NCI-H1417 treated with DMSO at 0.1 percent for 48 hours (cell line): ENCODE measurements around the gene TMEM184A.
"Not testable (repeated sequence)": the region's sequence is repeated elsewhere in the genome, so short reads cannot be mapped to it uniquely, and the experiment has no call there.

ENCODE experiments used
- DNase-seq: peaks from one replicate; lab custom pipeline; 2025; lab: John Stamatoyannopoulos, UW

TMEM184A gene

DNA sequence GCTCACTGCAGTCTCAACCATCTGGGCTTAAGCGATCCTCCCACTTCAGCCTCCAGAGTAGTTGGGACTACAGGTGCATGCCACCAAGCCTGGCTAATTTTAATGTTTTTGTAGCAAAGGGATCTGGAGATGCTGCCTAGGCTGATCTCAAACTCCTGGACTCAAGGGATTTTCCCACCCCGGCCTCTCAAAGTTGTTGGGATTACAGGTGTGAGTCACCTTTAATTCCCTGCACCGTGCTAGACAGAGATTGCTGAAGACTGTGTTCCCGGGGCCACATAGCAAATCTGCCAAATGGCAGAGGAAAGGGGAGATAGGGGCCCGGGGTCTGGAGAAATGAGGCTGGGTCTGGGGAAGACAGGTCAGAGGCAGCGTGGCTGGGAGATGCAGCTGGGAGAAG is 34.5 kb upstream of the TMEM184A start:
- no peak for DNase-seq

DNA sequence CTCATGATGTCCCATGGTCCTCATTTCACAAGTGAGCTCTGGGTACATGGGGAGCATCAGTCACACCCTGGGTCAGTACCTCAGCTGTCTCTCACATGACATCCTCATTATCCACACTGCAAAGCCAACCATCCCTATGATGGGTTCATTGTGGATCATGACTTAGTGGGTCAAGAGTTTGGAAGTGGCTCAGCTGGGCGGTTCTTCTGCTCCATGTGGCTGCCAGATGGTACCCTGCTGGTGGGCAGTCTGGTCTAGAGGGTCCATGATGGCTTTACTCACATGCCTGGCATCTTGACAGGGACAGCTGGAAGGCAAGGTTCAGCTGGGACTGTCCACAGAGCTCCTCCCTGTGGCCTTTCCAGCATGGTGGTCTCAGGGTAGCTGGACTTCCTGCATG is 33.0 kb upstream of the TMEM184A start:
- DNase-seq, result no peak

DNA sequence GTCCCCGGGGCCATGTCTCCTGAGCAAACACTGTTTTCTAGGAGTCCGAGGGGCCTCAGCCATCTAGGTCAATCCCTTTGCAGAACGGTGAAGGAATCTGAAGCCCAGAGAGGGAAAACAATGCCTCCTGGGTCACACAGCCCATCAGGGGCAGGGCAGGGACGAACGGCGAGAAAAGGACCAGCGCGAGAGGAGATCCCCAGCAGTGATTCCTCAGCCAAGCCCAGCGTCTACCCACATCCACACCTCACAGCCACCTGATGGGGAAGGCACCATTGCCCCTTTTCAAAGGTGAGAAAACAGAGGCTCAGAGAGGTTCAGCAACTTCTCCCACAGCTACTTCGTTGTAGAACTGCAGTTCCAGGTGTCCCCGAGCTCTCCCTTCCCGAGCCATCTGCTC is 31.7 kb upstream of the TMEM184A start:
- no peak for DNase-seq

DNA sequence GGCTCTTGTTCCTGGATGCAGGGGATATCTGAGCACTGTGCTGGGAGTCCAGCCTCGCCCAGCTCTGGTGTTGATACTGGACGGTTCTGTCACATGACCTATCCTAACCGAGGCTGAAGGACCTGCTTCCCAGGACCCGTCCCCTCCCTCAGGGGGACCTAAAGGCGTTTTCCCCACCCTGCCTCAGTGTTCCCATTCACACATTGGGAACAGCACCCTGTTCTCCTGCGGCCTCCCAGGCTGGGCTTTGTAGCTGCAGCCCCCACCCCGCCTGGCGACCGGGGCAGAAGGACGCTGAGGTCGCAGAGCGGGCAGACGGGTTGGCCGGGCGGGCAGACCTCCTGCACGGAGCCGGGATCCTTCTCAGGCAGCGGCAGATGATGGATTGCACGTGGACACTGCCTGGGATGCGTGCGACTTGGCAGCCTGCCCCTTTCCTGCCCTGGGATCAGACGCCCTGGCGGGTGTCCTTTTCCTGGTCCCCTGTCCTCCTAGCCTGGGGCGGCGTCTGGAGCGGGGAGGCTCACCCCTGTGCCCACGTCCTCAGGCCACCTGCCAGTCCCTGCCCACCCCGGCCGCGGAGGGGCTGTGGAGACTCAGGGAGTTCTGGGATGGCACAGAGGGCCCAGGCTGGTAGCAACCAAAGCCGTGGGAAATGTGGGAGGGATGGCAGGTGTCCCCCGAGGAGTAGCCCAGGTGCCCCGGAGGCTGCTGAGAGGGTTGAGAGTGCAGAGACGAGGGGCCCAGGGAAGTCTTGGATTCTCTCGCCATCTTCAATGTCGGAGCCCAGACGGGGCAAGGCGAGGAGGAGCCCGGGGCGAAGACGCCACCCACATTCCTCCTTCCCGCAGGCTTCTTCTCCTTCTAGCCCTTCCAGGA is 31.1 kb upstream of the TMEM184A start:
- DNase-seq, result no peak

DNA sequence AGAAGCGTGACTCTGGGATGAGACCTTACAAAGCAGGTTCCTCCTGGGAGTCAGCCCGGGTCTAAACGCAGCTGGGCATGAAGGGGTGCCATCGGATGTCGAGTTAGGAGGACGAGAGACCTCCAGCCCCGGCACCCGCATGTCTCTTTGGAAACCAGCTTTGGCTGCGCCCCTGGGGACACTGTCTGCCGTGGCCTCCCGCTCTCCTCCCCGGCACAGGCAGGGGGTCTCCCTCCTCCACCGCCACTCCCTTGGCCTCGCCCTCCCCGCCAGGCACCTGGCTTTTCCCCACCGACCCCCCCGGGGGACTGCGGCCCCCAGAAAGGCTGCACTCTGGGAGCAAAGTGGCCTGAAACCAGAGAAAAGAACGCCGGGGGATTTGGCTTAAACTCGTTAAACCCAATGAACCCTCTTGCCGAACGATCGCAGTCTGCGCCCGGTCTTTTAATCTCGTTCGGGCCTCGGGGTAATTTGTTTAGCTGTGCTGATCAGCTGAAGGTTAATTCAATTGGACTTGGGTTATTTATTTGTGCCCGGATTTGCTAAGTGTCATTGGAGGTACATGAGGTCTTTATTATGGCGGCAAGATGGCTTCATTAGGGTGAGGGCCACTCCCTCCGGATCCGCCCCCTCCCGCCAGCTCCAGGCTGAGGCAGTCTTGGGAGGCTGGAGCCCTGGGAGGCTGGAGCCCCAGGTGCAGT is 30.3 kb upstream of the TMEM184A start:
- DNase-seq, result no peak

DNA sequence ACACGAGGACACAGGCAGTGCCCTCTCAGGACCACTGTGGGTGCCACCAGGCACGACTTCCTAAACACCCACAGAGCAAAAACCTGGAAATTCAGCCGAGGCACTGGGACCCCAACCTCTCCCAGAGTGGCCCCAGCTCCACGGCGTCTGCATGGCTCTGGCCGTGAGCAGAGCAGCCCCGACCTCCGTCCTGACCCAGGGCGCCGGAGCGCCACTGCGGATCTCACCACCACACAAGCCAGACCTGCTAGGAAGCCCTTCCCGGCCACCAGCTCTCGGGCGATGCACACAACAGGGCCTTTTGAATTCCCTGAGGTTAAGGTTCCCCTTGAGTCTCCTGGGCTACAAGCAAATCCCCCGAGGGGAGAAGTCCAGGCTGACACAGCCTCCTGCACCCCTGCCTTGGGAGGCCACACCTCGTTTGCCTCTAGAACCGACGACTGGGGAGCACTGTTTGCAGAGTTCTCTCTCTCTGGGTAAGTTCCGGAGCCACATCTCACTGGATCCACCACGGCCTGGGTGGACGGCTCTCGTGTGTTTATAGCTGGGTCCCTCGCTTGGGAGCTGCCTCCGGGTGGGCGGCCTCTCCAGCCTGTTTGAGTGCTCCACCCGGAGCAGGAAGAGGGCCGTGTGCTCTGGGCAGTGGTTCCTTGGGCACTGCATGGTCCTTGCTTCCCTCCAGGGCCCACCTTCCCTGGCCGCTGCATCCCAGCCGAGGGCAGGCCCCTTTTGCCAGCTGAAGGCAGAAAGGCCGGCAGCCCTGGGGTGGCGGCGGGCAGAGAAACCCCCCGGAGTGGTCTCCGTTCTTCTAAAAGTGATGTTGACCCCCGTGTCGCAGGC is 29.4 kb upstream of the TMEM184A start:
- no peak for DNase-seq

DNA sequence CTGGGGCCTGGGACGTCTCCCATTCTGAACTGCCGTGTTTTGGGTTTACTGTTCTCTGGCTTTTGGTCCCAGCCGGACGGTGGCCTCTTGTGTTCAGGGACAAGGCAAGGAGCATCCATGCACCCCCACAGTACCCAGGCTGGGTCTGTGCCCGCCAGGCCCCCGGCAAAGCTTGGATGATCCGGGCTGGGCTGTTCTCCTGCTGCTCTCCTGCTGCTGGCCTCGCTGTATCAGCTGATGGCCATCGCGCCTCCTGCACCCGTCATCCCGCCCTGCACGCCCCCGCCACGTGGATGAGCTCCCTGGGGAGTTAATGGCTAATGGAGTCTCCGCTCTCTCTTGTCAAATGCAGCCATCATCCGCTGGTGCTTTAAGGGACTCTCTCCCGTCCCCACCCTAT is 28.7 kb upstream of the TMEM184A start:
- DNase-seq, result no peak

DNA sequence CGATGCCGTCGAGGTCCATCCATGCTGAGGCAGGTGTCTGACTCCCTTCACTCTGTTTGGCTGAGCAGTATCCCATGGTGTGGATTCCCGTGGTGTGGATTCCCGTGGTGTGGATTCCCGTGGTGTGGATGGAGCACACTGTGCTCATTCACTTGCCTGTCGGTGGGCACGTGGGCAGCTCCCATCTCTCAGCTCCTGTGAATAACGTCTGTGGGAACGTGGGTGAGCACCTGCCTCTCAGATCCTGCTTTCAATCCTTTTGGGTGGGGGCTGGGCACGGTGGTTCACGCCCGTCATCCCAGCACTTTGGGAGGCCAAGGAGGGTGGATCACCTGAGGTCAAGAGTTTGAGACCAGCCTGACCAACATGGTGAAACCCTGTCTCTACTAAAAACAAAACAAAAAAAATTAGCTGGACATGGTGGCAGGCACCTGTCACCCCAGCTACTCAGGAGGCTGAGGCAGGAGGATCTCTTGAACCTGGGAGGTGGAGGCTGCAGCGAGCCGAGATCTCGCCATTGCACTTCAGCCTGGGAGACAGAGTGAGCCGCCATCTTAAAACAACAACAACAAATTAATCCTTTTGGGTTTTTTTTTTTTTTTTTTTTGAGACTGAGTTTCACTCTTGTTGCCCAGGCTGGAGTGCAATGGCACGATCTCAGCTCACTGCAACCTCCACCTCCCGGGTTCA is 27.4 kb upstream of the TMEM184A start:
- DNase-seq, result not testable (repeated sequence)

DNA sequence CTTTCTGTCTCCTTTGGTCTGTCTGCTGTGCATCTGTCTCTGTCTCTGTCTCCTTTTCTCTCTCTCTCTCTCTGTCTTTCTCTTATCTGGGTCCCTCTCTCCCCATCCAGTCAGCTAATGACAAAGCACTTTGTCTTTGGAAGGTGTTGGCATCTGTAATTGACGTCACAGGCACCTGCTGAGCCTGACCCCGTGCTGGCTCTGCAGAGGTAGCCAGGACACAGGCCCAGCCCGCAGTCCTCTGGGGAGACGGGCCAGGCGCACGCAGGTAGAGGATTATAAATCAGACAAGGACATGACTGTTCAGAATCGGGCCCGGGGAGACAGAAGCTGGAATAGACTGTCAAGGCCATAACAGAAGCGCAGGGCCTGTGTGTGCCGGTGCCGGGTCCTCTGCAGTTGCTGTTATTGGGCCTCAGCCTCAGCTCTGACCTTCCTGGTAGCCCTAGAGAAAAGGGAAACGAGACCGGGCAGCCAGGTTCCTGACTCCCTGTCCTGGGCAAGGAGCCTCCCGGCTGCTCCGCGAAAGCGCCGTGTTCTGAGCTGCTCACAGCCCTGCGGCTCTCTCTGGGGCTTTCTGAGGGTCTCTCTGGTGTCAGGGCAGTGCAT is 24.5 kb upstream of the TMEM184A start:
- no peak for DNase-seq

DNA sequence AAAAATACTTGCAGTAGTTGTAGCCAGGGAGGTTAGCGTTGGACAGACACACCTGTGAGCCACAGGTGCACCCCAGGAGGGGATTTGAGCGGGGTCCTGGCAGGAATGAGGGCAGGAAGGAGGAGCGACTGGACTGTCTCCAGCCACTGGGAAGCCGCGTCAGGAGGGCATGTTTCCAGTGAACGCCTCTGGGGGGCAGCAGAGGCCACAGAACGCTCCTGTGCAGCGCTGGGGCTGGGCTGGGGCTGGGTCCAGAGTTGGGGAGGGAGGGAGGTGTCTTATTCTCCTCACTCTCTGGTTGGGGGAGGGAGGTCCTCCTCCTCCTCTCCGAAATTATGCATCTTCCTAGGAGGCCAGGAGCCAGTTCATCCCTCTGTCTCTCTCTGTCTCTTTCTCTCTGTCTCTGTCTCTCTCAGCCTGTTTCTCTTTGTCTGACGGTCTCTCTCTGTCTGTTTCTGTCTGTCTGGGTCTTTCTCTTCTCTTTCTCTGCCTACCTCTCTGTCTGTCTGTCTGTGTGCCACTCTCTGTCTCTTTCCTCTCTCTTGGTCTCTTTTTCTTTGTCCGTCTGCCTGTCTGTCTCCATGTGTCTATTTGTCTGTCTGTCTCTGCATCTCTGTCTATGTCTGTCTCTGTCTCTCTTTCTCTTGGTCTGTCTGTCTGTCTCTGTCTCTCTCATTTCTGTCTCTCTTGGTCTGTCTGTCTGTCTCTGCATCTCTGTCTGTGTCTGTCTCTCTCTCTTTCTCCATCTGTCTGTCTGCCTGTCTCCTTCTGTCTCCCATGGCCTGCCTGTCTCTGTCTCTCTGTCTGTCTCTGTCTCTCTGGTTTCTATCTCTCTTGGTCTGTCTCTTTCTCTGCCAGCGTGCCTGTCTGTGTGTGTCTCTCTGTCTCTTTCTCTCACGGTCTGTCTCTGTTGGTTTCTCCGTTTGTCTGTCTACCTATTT is 23.7 kb upstream of the TMEM184A start:
- DNase-seq, result no peak

DNA sequence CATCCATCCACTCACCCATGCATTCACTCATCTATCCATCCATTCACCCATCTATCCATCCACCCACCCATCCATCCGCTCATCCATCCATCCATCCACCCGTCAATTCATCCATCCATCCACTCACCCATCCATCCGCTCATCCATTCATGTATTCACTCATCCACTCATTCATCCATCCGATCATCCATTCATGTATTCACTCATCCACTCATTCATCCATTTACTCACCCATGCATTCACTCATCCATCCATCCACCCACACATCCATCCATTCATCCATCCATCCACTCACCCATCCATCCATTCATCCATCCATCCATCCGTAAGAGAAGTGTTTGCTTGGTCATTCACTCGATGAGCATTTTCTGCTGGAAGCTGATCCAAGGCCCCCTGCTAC is 22.5 kb upstream of the TMEM184A start:
- DNase-seq, result no peak

DNA sequence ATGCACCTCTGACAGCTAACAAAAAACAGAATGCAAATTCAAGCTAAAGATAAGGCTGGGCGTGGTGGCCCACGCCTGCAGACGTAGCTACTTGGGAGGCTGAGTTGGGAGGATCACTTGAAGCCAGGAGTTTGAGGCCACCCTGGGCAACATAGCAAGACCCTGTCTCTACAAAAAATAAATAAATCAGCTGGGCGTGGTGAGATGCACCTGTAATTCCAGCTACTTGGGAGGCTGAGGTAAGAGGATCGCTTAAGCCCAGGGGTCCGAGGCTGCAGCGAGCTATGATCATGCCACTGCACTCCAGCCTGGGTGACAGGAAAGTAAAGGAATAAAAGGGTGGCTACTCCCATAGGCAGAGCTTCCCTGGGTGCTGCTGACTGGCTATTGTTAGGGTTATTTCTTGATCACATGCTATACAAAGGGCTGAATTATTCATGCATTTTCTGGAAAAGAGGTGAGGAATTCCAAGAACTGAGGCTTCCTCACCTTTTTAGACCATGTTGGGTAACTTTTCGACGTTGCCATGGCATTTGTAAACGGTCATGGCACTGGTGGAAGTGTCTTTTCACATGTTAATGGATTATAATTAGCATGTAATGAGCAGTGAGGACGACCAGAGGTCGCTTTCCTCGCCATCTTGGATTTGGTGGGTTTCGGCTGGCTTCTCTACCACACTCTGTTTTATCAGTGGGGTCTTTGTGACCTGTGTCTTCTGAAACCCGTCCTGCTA is 20.7 kb upstream of the TMEM184A start:
- DNase-seq, result no peak

DNA sequence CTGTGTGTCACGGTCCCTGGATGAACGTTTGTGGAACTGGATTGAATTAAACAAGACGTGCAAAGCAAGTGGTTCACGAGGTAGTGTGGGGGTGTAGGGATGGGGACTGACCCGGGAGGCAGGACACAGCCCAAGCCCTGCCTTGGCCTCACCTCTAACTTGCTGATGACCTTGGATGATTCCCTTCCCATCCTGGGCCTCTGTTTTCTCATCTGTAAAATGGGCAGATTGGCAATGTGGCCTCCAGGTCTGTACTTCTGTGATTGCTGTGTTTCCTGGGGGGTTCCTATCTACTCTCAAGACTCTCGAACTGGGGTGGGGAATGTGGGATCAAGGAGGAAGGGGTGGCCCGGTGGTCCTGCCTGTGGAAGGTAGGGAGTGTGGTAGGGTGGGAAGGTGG is 19.8 kb upstream of the TMEM184A start:
- DNase-seq, result no peak

DNA sequence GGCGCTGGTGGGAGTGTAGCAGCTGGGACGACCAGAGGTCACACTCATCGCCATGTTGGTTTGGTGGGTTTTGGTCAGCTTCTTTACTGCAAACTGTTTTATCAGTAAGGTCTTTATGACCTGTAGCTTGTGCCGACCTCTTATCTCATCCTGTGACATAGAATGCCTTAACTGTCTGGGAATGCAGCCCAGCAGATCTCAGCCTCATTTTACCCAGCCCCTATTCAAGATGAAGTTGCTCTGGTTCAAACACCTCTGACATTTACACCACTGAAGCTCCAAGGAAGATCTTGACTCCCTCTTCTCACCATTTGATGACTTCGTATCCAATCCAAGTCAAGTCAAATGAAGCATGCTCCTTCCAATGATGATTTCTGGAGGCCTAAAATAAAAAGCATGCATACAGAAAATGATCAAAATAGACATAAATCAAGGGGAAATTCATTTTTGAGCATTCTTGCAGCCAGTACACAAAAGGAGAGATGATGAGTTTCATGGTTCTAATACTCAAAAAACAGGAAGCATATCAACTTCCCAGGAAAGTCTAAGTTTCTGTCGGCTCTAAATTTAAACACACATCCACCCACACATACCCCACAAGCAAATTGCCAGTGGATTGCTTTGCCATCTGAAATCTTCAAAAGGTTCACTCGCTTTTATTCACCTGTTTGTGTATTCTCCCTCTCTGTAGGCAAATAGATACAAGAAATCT is 16.3 kb upstream of the TMEM184A start:
- no peak for DNase-seq

DNA sequence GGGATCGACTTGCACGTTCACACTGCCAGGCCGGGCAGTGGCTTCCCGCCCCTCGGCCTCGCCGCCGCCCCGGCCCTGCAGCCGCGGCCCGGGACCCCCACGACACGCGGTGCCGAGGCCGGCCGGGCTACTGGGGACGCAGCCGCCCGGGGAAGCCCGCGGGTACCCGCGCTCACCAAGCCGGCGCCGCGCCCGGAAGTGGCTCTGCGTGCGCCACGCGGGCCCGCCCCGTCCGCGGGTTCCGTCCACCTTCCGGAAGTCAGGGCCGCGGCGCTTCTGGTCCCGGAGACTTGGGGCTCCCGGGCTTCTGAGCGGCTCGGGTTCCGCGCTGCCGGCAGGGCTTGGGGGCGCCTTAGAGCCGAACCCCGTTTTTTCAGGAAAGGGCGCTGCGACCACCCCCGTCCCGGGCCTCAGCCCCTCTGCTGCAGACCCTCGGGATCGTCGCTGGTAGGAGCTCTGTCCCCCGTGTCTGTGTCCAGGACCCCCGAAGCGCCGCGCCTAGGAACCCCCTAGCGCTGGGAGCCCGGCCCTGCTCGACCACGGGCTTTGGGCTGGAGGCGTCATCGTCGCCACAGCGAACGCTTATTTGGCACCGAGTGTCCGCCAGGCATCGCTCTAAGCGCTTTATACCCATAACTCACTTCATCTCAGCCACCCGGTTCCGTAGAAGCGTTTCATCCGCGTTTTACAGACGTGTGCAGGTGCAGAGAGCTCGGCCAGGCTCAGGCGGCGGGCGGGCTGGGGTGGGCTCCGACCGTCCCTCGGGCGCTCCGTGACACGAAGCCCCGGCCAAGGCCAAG is 14.0 kb upstream of the TMEM184A start, which contains the start of gene PSMG3:
Gene PSMG3 (minus strand): TSS at position 200 of the 800 bp plus-strand sequence. CDS start 693 bp downstream, outside the sequence.
- peak; percentile 30 for DNase-seq

DNA sequence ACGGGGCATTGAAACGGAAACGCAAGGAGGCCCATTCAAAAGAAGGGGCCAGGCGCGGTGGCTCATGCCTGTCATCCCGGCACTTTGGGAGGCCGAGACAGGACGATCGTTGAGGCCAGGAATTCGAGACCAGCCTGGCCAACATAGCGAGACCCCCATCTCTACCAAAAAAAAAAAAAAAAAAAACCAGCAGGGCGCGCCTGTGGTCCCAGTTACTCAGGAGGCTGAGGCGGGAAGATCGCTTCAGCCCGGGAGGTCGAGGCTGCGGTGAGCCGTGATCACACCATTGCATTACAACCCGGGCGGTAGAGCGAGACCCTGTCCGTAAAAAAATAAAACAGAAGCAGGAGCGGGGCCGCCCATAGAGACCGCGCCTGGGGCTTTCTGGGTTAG is 13.4 kb upstream of the TMEM184A start:
- DNase-seq, result no peak

DNA sequence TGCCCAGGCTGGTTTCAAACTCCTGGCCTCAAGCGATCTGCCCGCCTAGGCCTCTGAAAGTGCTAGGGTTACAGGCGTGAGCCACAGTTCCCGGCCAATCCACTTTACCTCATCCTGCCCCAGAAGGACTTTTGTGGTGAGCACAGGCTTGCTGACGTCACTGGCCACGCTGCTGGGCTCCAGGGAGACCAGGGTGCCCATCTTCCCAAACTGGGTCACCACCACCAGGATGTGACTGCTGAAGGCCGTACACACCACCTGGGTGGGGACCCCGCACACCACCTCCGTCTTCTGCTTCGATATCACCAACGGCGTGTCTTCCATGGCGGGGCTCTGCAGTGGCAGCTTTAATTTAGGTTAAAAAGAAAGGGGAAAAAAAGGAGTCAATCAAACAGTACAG is 13.0 kb upstream of the TMEM184A start:
- DNase-seq, result no peak

DNA sequence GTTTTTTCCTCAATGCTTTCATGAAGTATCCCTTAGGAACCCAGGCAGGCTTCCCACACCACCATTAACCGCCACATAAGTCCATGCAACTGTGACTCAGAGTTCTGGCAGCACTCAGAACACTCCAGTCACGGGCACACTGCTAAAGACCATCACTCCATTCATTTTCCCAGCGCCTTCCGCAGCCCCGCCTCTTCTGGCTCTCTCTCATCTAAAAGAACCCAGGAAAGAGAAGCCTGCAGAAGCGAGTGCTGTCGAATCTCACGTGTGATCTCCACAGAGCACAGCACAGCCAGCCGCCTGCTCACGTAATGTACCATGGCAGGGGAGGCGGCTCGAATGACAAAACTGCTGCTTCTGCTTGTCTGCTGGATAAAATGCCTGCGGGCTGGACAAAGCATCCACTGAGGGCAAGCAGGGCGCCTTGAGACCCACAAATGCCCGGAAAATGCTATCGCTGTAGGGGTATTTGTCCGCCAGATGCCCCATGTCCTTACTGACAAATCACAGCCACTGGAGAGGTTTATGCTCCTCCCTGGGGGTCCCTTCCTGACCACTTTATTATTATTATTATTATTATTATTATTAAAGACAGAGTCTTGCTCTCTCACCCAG is 12.0 kb upstream of the TMEM184A start:
- DNase-seq, result no peak
